ENCODE measurements around the gene PODXL. TPM values are rescaled to one million over a fixed set of nuclear protein-coding genes. Genes with fewer than 3 reads are reported as not detected.

The PODXL gene
- total RNA-seq, 1 experiment from 2014 or later = 727 TPM

DNA sequence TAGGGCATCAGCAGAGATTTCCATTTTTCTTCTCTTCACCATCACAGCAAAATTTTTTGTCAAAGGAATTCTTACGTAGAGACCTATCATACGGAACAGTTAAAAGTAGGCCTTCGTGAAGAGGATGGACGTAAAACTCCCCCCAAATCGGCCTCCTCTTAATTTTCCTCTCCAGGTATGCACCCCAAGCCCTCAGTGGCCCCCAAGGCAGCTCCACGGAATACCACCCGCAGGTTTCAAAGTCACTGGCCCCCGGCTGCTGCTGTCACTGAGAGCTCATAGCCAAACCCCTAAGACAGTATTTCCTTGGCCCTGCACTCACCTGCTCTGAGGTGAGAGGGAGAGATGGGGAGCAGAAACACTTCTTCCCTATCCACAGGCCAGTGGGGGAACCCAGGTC lies 8.8 kb downstream of the PODXL start:
- H3K27me3 ChIP-seq (ENCODE audit: insufficient read depth, low read length) = no peaks in the 10 kb centered on the region
- H2BK20ac ChIP-seq (ENCODE audit: low read depth, low read length, poor library complexity, severe bottlenecking) = no peak overlapping the region
- no peak overlapping the region for H2AFZ ChIP-seq (ENCODE audit: low read length)
- no peaks in the 10 kb centered on the region for H3K9me3 ChIP-seq (ENCODE audit: control insufficient read depth, low read depth, low read length)
- no peak overlapping the region for H3K27ac ChIP-seq (ENCODE audit: insufficient read length, low read depth, low read length)
- H3K56ac ChIP-seq (ENCODE audit: insufficient read length, low read depth, low read length) = no peak overlapping the region
- H3K23ac ChIP-seq (ENCODE audit: insufficient read length, low read depth, low read length) = no peak overlapping the region
- H3T11ph ChIP-seq (ENCODE audit: low read length) = no peak overlapping the region
- Mint-ChIP-seq H3K36me3 (ENCODE audit: insufficient read depth in 1 of 3, low read depth in 3 of 3) (peaks cover 50 to 85% (median 76%) of the 10 kb centered on the region in 3 experiments), H3K27me3 (ENCODE audit: low read depth) (no peaks in the 10 kb centered on the region), H3K27ac (peak overlapping the region; percentile 70 to 84 (median 77); a peak in 5 of 7 replicates), H3K4me3 (peak overlapping the region in 1 of 2 experiments; percentile 59; a peak in 1 of 5 replicates), H3K9me3 (no peaks in the 10 kb centered on the region; a peak in 1 of 5 replicates), H3K4me1 (peaks cover 81 to 92% of the 10 kb centered on the region in 2 experiments)
- WGBS (ENCODE audit: extremely low coverage, insufficient read length, low lambda C conversion rate) = no CpG with 5 or more reads among the region's 8 CpGs
- H3K4me2 ChIP-seq (ENCODE audit: insufficient read depth, insufficient read length, low read length) = peak overlapping the region; percentile 8
- H2BK5ac ChIP-seq (ENCODE audit: insufficient read length, low read length) = no peak overlapping the region
- H4K5ac ChIP-seq (ENCODE audit: insufficient read length, low read depth, low read length) = no peak overlapping the region
- DNase-seq = no peak
- no peak overlapping the region for H2BK120ac ChIP-seq (ENCODE audit: low read depth, low read length, poor library complexity, severe bottlenecking)
- no peak overlapping the region for H2BK12ac ChIP-seq (ENCODE audit: insufficient read length, low read depth, low read length)
- TF ChIP-seq, protein P1, sequence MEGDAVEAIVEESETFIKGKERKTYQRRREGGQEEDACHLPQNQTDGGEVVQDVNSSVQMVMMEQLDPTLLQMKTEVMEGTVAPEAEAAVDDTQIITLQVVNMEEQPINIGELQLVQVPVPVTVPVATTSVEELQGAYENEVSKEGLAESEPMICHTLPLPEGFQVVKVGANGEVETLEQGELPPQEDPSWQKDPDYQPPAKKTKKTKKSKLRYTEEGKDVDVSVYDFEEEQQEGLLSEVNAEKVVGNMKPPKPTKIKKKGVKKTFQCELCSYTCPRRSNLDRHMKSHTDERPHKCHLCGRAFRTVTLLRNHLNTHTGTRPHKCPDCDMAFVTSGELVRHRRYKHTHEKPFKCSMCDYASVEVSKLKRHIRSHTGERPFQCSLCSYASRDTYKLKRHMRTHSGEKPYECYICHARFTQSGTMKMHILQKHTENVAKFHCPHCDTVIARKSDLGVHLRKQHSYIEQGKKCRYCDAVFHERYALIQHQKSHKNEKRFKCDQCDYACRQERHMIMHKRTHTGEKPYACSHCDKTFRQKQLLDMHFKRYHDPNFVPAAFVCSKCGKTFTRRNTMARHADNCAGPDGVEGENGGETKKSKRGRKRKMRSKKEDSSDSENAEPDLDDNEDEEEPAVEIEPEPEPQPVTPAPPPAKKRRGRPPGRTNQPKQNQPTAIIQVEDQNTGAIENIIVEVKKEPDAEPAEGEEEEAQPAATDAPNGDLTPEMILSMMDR (conservative IDR thresholded peaks at IDR 0.05) = no peak
- H2BK15ac ChIP-seq (ENCODE audit: low read depth, low read length) = no peak overlapping the region
- no peak overlapping the region for H3K4ac ChIP-seq (ENCODE audit: low read depth, low read length)
- peaks cover 4% of the 10 kb centered on the region for H4K20me1 ChIP-seq (ENCODE audit: control insufficient read depth, insufficient read depth, insufficient read length)
- H2AK5ac ChIP-seq (ENCODE audit: insufficient read length, low read length) = no peak overlapping the region
- H4K91ac ChIP-seq (ENCODE audit: insufficient read length, low read depth, low read length) = no peak overlapping the region
- no peak overlapping the region for H3K9ac ChIP-seq (ENCODE audit: extremely low read depth, insufficient read length, low read length)
- peaks cover 92% of the 10 kb centered on the region for H3K79me2 ChIP-seq (ENCODE audit: insufficient read depth, low read length)
- no peak overlapping the region for H3K18ac ChIP-seq (ENCODE audit: insufficient read length, low read depth, low read length)
- H3K14ac ChIP-seq (ENCODE audit: insufficient read depth, low read length) = no peak overlapping the region
- no peak overlapping the region for H4K8ac ChIP-seq (replicated peaks; ENCODE audit: insufficient read length, low read depth, low read length)
- no peaks in the 10 kb centered on the region for H3K79me1 ChIP-seq (ENCODE audit: insufficient read depth, low read depth, low read length, poor library complexity, severe bottlenecking)
- H3K23me2 ChIP-seq (ENCODE audit: insufficient read length, low read depth, low read length, poor library complexity, severe bottlenecking) = peaks cover 5% of the 10 kb centered on the region
- H3K4me1 ChIP-seq (ENCODE audit: insufficient read depth, low read length) = peaks cover 39% of the 10 kb centered on the region
